Activated naive CD4-positive, alpha-beta T cell treated with anti-CD3 and anti-CD28 coated beads for 36 hours (primary cell): Measurements from ENCODE around the gene BPI. TPM values are rescaled to one million over a fixed set of nuclear protein-coding genes. Genes with fewer than 3 reads are reported as not detected.
"Not testable (repeated sequence)": the region's sequence is repeated elsewhere in the genome, so short reads cannot be mapped to it uniquely, and the experiment has no call there.

ENCODE experiments used
- CTCF ChIA-PET: fragments of 350-600 bp; sonication (Branson Sonifier 250); formaldehyde crosslinking; loops from one replicate; lab custom pipeline; 2021; ENCODE audit warnings: antibody characterized with exemption; lab: Charles Lee
- DNase-seq: peaks from one replicate; pipeline ENCODE4 v3.0.0-alpha.2; 2020
- H3K27ac Mint-ChIP-seq: one replicate; pipeline ENCODE4 v1.8.0; 2021; ENCODE audit warnings: mild to moderate bottlenecking, mixed read lengths
- H3K27me3 Mint-ChIP-seq: one replicate; pipeline ENCODE4 v1.8.0; 2021; ENCODE audit warnings: low read depth, mixed read lengths
- H3K36me3 Mint-ChIP-seq: one replicate; pipeline ENCODE4 v1.8.0; 2021; ENCODE audit warnings: low read depth, mixed read lengths
- H3K4me1 Mint-ChIP-seq: one replicate; pipeline ENCODE4 v1.8.0; 2021; ENCODE audit warnings: low read depth, mixed read lengths
- H3K4me3 Mint-ChIP-seq: one replicate; pipeline ENCODE4 v1.8.0; 2021; ENCODE audit warnings: mild to moderate bottlenecking, moderate library complexity, mixed read lengths
- H3K9me3 Mint-ChIP-seq: one replicate; pipeline ENCODE4 v1.8.0; 2021; ENCODE audit warnings: mixed read lengths
- intact Hi-C: fragments of 100-400 bp; cut with micrococcal nuclease; formaldehyde crosslinking; loops from one replicate; pipeline ENCODE4 v1.15.1; 2023
- total RNA-seq, 2 experiments: library from RNA; stranded (reverse); gene quantifications; one replicate each; pipeline ENCODE4 v1.2.3, GENCODE V29; 2021

Gene BPI
- total RNA-seq, 2 experiments from 2014 or later: not detected

- Mint-ChIP-seq H3K9me3 (no peaks in the 10 kb centered on the region), H3K27me3 (no peaks in the 10 kb centered on the region), H3K4me1 (no peaks in the 10 kb centered on the region), H3K27ac (no peak overlapping the region), H3K36me3 (no peaks in the 10 kb centered on the region), H3K4me3 (no peak overlapping the region)
- intact Hi-C loops: no loop called here
- DNase-seq: no peak
- CTCF ChIA-PET: interaction anchor here (0.9 kb wide), 1 partner anchor 22 kb away, joined by 3 read pairs; no protein-coding TSS in a partner anchor
Observed at GRCh38 chr20:38358556-38358955, 54.6 kb downstream of the BPI start.

- H3K36me3 Mint-ChIP-seq: no peaks in the 10 kb centered on the region
- intact Hi-C loops: no loop called here
- no peaks in the 10 kb centered on the region for H3K9me3 Mint-ChIP-seq
- H3K4me3 Mint-ChIP-seq: no peak overlapping the region
- no peak for DNase-seq
- no peaks in the 10 kb centered on the region for H3K4me1 Mint-ChIP-seq
- H3K27ac Mint-ChIP-seq: no peak overlapping the region
- CTCF ChIA-PET: interaction anchor here (0.6 to 1.2 kb wide), 4 partner anchors 11 to 142 kb away, joined by 3 to 4 read pairs (median 3); no protein-coding TSS in a partner anchor
- H3K27me3 Mint-ChIP-seq: no peaks in the 10 kb centered on the region
Observed at GRCh38 chr20:38363004-38363747, 59.2 kb downstream of the BPI start.

DNA sequence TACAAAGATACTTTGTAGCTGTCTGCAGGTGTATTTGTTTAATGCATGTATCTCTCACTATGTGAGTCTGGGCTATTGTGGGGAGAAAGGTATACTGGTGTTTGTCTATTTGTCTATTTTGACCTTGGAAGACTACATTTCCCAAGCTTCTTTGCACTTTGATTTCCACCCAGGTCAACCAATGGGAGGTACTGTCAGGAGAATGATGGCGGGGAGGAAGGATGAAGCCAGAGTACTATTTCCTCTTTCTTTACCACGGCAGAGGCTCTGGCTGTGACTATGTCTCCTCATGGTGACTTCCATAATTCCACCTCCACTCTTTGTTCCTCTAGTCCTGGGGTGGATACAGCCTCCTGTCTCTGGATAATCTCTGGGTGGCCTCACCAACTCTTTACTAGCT, 65.4 kb downstream of the BPI start:
- Mint-ChIP-seq H3K4me3 (no peak overlapping the region), H3K27me3 (no peaks in the 10 kb centered on the region), H3K9me3 (no peaks in the 10 kb centered on the region), H3K27ac (no peak overlapping the region), H3K36me3 (no peaks in the 10 kb centered on the region), H3K4me1 (no peaks in the 10 kb centered on the region)
- CTCF ChIA-PET: interaction anchor here (0.8 kb wide), 1 partner anchor 13 kb away, joined by 4 read pairs; no protein-coding TSS in a partner anchor
- no peak for DNase-seq
- intact Hi-C loops: no loop called here

DNA sequence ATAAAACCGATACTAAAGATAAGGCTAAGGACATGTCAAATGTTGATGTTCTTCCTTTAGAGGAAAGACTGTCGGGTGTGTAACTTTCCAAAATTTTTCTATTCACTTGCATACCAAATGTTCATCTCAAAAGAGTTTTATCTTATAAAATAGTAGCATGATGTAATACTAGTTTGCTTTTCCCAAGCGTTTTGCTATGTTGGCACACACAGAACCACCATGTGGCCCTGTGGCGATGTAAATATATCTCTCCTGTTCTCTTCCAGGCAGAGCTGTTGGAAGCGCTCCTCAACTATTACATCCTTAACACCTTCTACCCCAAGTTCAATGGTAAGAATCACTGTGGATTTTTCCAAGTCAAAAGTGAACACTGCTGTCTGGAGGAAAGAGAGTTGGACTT, 68.8 kb downstream of the BPI start:
- H3K9me3 Mint-ChIP-seq: no peaks in the 10 kb centered on the region
- H3K4me3 Mint-ChIP-seq: no peak overlapping the region
- no peaks in the 10 kb centered on the region for H3K4me1 Mint-ChIP-seq
- no peaks in the 10 kb centered on the region for H3K27me3 Mint-ChIP-seq
- H3K27ac Mint-ChIP-seq: no peak overlapping the region
- CTCF ChIA-PET: no interaction called here
- no peaks in the 10 kb centered on the region for H3K36me3 Mint-ChIP-seq
- DNase-seq: no peak
- intact Hi-C loops: no loop called here

DNA sequence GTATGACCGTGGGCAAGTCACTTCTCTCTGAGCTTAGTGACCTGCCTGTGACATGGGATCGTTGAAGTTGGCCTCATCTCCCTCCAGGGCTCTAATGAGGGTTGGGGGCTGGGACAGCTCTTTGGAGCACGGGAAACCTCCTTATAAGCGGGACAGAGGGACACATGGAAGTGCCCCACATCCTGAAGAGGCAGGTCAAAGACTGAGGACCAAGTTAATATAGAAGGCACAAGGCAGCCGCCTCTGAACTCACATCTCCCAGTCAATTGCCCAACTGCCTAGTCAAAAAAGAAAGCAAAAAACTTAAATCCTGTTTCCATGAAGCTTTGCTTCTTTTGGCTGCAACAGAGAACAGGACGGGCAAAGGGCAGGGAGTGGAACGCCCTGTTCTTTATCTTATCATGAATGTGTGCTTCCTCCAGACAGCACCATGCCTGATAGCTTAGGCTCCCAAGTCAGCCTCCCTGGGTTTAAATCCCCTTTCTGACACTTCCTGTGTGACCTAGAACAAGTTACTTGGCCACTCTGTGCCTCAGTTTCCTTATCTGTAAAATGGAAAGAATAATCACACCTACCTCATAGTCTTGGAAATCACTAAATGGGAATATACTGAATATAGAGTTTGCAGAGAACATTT, 69.4 kb downstream of the BPI start:
- CTCF ChIA-PET: no interaction called here
- no peaks in the 10 kb centered on the region for H3K4me1 Mint-ChIP-seq
- no peaks in the 10 kb centered on the region for H3K9me3 Mint-ChIP-seq
- no peaks in the 10 kb centered on the region for H3K27me3 Mint-ChIP-seq
- intact Hi-C loops: no loop called here
- no peak overlapping the region for H3K27ac Mint-ChIP-seq
- no peak overlapping the region for H3K4me3 Mint-ChIP-seq
- H3K36me3 Mint-ChIP-seq: no peaks in the 10 kb centered on the region
- no peak for DNase-seq

GRCh38 chr20:38373898-38374297, 69.9 kb downstream of the BPI start:
- Mint-ChIP-seq H3K4me1 (no peaks in the 10 kb centered on the region), H3K27me3 (no peaks in the 10 kb centered on the region), H3K4me3 (no peak overlapping the region), H3K9me3 (no peaks in the 10 kb centered on the region), H3K27ac (no peak overlapping the region), H3K36me3 (no peaks in the 10 kb centered on the region)
- intact Hi-C loops: no loop called here
- CTCF ChIA-PET: interaction anchor here (0.6 to 0.7 kb wide), 2 partner anchors 17 to 54 kb away, joined by 3 read pairs; no protein-coding TSS in a partner anchor
- no peak for DNase-seq

- no peak overlapping the region for H3K27ac Mint-ChIP-seq
- no peak overlapping the region for H3K4me3 Mint-ChIP-seq
- no peak for DNase-seq
- H3K9me3 Mint-ChIP-seq: no peaks in the 10 kb centered on the region
- H3K27me3 Mint-ChIP-seq: no peaks in the 10 kb centered on the region
- H3K4me1 Mint-ChIP-seq: no peaks in the 10 kb centered on the region
- no peaks in the 10 kb centered on the region for H3K36me3 Mint-ChIP-seq
- intact Hi-C loops: no loop called here
- CTCF ChIA-PET: no interaction called here
Observed at GRCh38 chr20:38377039-38377685, 73.2 kb downstream of the BPI start.

- H3K9me3 Mint-ChIP-seq, H3K27me3 Mint-ChIP-seq, H3K27ac Mint-ChIP-seq, H3K4me3 Mint-ChIP-seq, H3K4me1 Mint-ChIP-seq, H3K36me3 Mint-ChIP-seq, intact Hi-C loops, DNase-seq, CTCF ChIA-PET: not testable (repeated sequence)
Observed at GRCh38 chr20:38377838-38378237, 73.9 kb downstream of the BPI start.

DNA sequence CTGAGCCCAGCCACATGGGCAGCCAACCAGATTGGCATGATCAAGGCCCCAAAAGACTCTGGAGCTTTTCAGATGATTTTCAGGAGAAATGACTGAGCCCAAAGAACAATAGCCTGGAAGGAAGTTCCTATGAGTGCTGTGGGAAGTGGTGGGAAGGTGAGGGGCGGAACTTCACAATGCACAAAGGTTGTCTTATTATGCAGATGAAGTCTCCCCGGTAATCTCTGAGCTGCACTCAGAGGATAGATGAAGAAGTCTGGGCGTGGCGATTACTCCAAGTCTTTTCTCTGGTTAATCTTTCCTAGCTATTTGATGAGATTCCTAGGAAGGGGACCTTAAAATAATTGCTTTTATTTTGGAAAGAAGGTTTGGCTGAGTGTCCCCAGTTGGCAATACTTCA, 79.2 kb downstream of the BPI start:
- CTCF ChIA-PET: no interaction called here
- intact Hi-C loops: loop anchor here (10.0 kb wide), 1 partner anchor 62 kb away; no protein-coding TSS in a partner anchor
- no peaks in the 10 kb centered on the region for H3K36me3 Mint-ChIP-seq
- H3K9me3 Mint-ChIP-seq: no peaks in the 10 kb centered on the region
- H3K27me3 Mint-ChIP-seq: peaks cover 12% of the 10 kb centered on the region
- H3K27ac Mint-ChIP-seq: no peak overlapping the region
- no peak for DNase-seq
- H3K4me1 Mint-ChIP-seq: no peaks in the 10 kb centered on the region
- H3K4me3 Mint-ChIP-seq: no peak overlapping the region

- DNase-seq: no peak
- Mint-ChIP-seq H3K27ac (no peak overlapping the region), H3K9me3 (peaks cover 2% of the 10 kb centered on the region), H3K27me3 (peaks cover 12% of the 10 kb centered on the region), H3K4me1 (no peaks in the 10 kb centered on the region), H3K36me3 (no peaks in the 10 kb centered on the region), H3K4me3 (no peak overlapping the region)
- CTCF ChIA-PET: no interaction called here
- intact Hi-C loops: loop anchor here (10.0 kb wide), 1 partner anchor 59 kb away; no protein-coding TSS in a partner anchor
Observed at GRCh38 chr20:38386004-38386403, 82.0 kb downstream of the BPI start.

DNA sequence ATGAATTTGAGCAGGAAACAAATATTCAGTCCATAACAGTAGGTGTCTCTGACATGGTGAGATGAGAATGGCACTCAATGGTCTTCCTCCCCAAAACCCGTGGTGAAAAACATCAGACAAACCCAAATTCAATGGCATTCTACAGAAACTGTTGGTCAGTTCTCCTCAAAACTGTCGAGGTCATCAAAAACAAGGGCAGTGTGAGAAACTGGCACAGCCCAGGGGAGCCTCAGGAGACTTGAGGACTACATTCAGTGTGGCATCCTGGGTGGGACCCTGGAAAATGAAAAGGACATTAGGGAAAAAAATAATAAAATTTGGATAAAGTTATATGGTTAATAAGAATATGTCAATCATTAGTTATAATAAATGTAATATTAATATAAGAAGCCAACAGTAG, 82.9 kb downstream of the BPI start:
- H3K27ac Mint-ChIP-seq: no peak overlapping the region

More for the DNA sequence above, 82.9 kb downstream of the BPI start:
- CTCF ChIA-PET: no interaction called here
- Mint-ChIP-seq H3K9me3 (peaks cover 2% of the 10 kb centered on the region), H3K4me1 (no peaks in the 10 kb centered on the region), H3K36me3 (no peaks in the 10 kb centered on the region), H3K27me3 (peaks cover 12% of the 10 kb centered on the region), H3K4me3 (no peak overlapping the region)
- DNase-seq: no peak
- intact Hi-C loops: loop anchor here (10.0 kb wide), 1 partner anchor 58 kb away; no protein-coding TSS in a partner anchor
